ENCODE data around the gene OR51B4.

GRCh38 chr11:5266609-5267008 lies 35.1 kb downstream of the OR51B4 start:
- TF ChIP-seq, protein P1, sequence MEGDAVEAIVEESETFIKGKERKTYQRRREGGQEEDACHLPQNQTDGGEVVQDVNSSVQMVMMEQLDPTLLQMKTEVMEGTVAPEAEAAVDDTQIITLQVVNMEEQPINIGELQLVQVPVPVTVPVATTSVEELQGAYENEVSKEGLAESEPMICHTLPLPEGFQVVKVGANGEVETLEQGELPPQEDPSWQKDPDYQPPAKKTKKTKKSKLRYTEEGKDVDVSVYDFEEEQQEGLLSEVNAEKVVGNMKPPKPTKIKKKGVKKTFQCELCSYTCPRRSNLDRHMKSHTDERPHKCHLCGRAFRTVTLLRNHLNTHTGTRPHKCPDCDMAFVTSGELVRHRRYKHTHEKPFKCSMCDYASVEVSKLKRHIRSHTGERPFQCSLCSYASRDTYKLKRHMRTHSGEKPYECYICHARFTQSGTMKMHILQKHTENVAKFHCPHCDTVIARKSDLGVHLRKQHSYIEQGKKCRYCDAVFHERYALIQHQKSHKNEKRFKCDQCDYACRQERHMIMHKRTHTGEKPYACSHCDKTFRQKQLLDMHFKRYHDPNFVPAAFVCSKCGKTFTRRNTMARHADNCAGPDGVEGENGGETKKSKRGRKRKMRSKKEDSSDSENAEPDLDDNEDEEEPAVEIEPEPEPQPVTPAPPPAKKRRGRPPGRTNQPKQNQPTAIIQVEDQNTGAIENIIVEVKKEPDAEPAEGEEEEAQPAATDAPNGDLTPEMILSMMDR (IDR thresholded peaks at IDR 0.05; ENCODE audit: low read length): no peak
- no peak for TF ChIP-seq EZH2 (IDR thresholded peaks at IDR 0.05; ENCODE audit: borderline replicate concordance, low read length)

Data from OCI-LY1 (cell line).